ENCODE results near the gene SLC6A18. TPM values are rescaled to one million over a fixed set of nuclear protein-coding genes. Genes with fewer than 3 reads are reported as not detected.

Gene SLC6A18
- total and polyA plus RNA-seq, 9 of the 15 experiments (the other 6 are each of a cell fraction or from before 2014, with no cell fraction given): not detected

GRCh38 chr5:1268056-1268455 lies 42.9 kb downstream of the SLC6A18 start:
- H3K4me1 ChIP-seq (replicated peaks in 1 of 2; ENCODE audit: control insufficient read depth in 2 of 2, insufficient read depth in 2 of 2, low read length in 2 of 2): peaks cover 0 to 20% of the 10 kb centered on the region in 2 experiments; a peak in 1 of 5 replicates
- H3K4me3 ChIP-seq: no peak overlapping the region
- FAIRE-seq (no peak), DNase-seq (ENCODE audit: extremely low read depth in 1 of 4, low spot score in 3 of 4) (no peak), ATAC-seq (no peak)
- no TSS peak for BruUV-seq (replicated peaks)
- no peaks in the 10 kb centered on the region for H3K79me2 ChIP-seq (ENCODE audit: control insufficient read depth, insufficient read depth, low read length)
- H3K27me3 ChIP-seq (ENCODE audit: control insufficient read depth in 2 of 2, insufficient read depth in 2 of 2, low read length in 2 of 2): peaks cover 11 to 69% of the 10 kb centered on the region in 2 experiments; a peak in 4 of 5 replicates
- H2AFZ ChIP-seq (ENCODE audit: low read depth, low read length): no peak overlapping the region
- ChIA-PET POLR2A (interaction anchor here (0.8 kb wide), 1 partner anchor 18 kb away, joined by 3 read pairs; no protein-coding TSS in a partner anchor), CTCF (ENCODE audit: low intra/inter-chr PET ratio) (no interaction called here)
- in situ Hi-C loops (cut with MboI) (no loop called here), intact Hi-C loops (cut with micrococcal nuclease) (no loop called here)
- TF ChIP-seq CXXC5 (CRISPR knock-in tag; IDR thresholded peaks at IDR 0.05) (no peak), DIDO1 (tag; IDR thresholded peaks at IDR 0.05; ENCODE audit: low read depth) (no peak), PPARD (CRISPR knock-in tag; IDR thresholded peaks at IDR 0.05) (no peak), AFF1 (IDR thresholded peaks at IDR 0.05; ENCODE audit: low read depth in 1 of 2, partially characterized antibody in 2 of 2) (no peak), MITF (IDR thresholded peaks at IDR 0.05) (no peak), FOXK1 (CRISPR knock-in tag; IDR thresholded peaks at IDR 0.05; ENCODE audit: borderline replicate concordance) (no peak), DMBX1 (CRISPR knock-in tag; IDR thresholded peaks at IDR 0.05; ENCODE audit: borderline replicate concordance) (no peak)
- TF ChIP-seq, protein P1, sequence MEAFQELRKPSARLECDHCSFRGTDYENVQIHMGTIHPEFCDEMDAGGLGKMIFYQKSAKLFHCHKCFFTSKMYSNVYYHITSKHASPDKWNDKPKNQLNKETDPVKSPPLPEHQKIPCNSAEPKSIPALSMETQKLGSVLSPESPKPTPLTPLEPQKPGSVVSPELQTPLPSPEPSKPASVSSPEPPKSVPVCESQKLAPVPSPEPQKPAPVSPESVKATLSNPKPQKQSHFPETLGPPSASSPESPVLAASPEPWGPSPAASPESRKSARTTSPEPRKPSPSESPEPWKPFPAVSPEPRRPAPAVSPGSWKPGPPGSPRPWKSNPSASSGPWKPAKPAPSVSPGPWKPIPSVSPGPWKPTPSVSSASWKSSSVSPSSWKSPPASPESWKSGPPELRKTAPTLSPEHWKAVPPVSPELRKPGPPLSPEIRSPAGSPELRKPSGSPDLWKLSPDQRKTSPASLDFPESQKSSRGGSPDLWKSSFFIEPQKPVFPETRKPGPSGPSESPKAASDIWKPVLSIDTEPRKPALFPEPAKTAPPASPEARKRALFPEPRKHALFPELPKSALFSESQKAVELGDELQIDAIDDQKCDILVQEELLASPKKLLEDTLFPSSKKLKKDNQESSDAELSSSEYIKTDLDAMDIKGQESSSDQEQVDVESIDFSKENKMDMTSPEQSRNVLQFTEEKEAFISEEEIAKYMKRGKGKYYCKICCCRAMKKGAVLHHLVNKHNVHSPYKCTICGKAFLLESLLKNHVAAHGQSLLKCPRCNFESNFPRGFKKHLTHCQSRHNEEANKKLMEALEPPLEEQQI (IDR thresholded peaks at IDR 0.05): no peak
- TF ChIP-seq, protein P2, sequence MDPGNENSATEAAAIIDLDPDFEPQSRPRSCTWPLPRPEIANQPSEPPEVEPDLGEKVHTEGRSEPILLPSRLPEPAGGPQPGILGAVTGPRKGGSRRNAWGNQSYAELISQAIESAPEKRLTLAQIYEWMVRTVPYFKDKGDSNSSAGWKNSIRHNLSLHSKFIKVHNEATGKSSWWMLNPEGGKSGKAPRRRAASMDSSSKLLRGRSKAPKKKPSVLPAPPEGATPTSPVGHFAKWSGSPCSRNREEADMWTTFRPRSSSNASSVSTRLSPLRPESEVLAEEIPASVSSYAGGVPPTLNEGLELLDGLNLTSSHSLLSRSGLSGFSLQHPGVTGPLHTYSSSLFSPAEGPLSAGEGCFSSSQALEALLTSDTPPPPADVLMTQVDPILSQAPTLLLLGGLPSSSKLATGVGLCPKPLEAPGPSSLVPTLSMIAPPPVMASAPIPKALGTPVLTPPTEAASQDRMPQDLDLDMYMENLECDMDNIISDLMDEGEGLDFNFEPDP (CRISPR knock-in tag; IDR thresholded peaks at IDR 0.05): no peak
- TF ChIP-seq, protein P3, sequence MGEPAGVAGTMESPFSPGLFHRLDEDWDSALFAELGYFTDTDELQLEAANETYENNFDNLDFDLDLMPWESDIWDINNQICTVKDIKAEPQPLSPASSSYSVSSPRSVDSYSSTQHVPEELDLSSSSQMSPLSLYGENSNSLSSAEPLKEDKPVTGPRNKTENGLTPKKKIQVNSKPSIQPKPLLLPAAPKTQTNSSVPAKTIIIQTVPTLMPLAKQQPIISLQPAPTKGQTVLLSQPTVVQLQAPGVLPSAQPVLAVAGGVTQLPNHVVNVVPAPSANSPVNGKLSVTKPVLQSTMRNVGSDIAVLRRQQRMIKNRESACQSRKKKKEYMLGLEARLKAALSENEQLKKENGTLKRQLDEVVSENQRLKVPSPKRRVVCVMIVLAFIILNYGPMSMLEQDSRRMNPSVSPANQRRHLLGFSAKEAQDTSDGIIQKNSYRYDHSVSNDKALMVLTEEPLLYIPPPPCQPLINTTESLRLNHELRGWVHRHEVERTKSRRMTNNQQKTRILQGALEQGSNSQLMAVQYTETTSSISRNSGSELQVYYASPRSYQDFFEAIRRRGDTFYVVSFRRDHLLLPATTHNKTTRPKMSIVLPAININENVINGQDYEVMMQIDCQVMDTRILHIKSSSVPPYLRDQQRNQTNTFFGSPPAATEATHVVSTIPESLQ (CRISPR knock-in tag; IDR thresholded peaks at IDR 0.05): no peak
- H3K9me3 ChIP-seq (replicated peaks; ENCODE audit: control insufficient read depth, insufficient read depth, low read depth, low read length): no peaks in the 10 kb centered on the region
- peaks cover 5% of the 10 kb centered on the region; the same call in 1 of the 2 replicates for H4K20me1 ChIP-seq (replicated peaks; ENCODE audit: control insufficient read depth, insufficient read depth, low read length)
- 21% methylated on average over 13 of the region's 13 CpGs for WGBS (ENCODE audit: insufficient coverage, low coverage, missing lambda C conversion rate)
- no peak overlapping the region for H3K4me2 ChIP-seq (ENCODE audit: insufficient read depth, low read length)
- no peak overlapping the region for H3K9ac ChIP-seq (ENCODE audit: insufficient read depth in 1 of 2, low read depth in 2 of 2, low read length in 2 of 2)
- H3K27ac ChIP-seq (ENCODE audit: extremely low read depth, low read depth, low read length): no peak overlapping the region
- H3K36me3 ChIP-seq (ENCODE audit: control insufficient read depth, insufficient read depth, low read length): no peaks in the 10 kb centered on the region
- H3K9me1 ChIP-seq (ENCODE audit: control insufficient read depth, insufficient read depth, low read length): no peaks in the 10 kb centered on the region

Measured in K562 (cell line).